MG63 (cell line): ENCODE results near the gene RSPH10B2. TPM values are rescaled to one million over a fixed set of nuclear protein-coding genes. Genes with fewer than 3 reads are reported as not detected.
"Not testable (repeated sequence)": the region's sequence is repeated elsewhere in the genome, so short reads cannot be mapped to it uniquely, and the experiment has no call there.

Source experiments
- DNase-seq: peaks from one replicate; pipeline ENCODE4 v3.0.0-alpha.2; 2020
- H3K27me3 ChIP-seq: fragments of 250-450 bp; sonication (Bioruptor Pico); 2 replicates; pipeline ENCODE4 v1.5.1; 2020; ENCODE audit warnings: mild to moderate bottlenecking, moderate library complexity
- H3K36me3 ChIP-seq: fragments of 250-450 bp; sonication (Bioruptor Pico); 2 replicates; pipeline ENCODE4 v1.5.1; 2020; ENCODE audit warnings: mild to moderate bottlenecking, moderate library complexity
- H3K4me3 ChIP-seq: fragments of 250-450 bp; sonication (Bioruptor Pico); 2 replicates; pipeline ENCODE4 v1.5.1; 2020; ENCODE audit warnings: mild to moderate bottlenecking, moderate library complexity
- H3K9me3 ChIP-seq: fragments of 250-450 bp; sonication (Bioruptor Pico); 2 replicates; pipeline ENCODE4 v1.5.1; 2020; ENCODE audit warnings: mild to moderate bottlenecking, moderate library complexity
- total RNA-seq: library from RNA; depleted of rRNA; stranded (reverse); fragments of >200 nt; shearing (Covaris generic); gene quantifications from 2 replicates; pipeline ENCODE4 v1.2.3, GENCODE V29; 2014; ENCODE audit warnings: low replicate concordance

RSPH10B2 gene
- total RNA-seq, 1 experiment from 2014 or later, result not detected

DNA sequence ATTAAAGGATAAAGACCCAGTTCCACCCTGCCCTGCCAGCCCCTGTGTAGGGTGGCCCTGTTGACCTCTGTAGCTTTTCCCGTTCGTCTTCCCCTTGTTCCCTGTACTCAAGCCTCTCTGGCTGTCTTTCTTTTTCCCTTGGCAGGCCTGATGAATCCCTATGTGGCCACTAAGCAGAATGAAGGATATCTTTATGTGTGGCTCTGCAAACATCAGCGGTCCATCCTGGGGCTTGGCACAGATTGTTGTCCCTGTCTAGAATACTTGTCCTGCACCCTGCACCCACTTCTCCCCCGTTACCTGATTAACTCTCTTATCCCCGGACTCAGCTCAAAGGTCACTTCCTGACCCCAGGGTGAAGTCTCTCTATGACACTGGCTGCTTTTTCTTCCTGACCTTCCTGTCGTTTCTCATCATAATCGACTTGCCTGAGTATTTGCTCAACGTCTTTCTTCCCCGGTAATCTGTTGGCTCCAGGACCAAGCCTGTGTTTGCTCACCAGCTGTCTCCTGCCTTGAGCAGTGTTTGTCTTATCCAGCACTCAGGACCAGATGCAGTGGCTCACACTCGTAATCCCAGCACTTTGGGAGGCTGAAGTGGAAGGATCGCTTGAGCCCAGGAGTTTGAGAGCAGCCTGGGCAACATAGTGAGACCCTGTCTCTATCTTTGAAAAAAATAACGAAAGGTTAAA, 9.3 kb upstream of the RSPH10B2 start:
- DNase-seq, H3K36me3 ChIP-seq, H3K9me3 ChIP-seq, H3K27me3 ChIP-seq, H3K4me3 ChIP-seq: not testable (repeated sequence)

DNA sequence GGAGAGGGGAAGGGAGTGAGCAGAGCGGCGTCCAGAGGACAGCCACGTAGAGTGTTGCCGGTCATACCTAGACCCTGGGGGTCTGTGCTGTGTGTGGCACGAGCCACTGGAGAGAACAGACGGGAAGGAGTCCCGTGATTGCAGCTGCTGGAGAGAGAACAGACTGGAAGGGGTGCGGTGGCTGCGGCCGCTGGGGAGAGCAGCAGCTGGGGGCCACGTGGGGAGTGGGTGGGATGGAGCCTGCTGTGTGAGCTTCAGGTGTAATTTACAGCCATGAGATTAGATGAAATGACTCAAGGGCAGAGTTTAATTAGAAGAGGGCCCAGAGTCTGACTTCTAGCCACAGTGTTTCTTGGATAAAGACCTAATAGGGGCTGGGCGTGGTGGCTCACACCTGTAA, 4.6 kb upstream of the RSPH10B2 start:
- H3K4me3 ChIP-seq, DNase-seq: not testable (repeated sequence)

DNA sequence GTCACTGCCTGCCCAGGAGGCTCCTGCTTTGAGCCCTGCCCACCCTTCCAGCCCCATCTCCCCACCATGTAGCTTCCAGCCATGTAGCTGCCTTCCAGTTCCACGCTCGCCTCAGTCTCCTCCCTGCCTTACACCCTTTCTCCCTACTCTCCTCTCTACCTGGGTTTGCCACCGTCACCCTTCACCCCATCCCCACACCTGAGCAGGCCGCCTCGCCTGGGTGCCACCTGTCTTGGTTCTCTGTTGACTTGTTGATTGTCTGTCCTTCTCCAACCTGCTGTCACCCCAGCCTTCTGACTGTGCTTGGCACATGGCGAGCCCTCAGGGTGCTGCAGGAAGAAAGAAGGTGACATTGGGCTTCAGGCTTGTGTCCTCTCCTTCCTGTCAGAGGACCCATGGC, 3.7 kb upstream of the RSPH10B2 start:
- H3K36me3 ChIP-seq, H3K4me3 ChIP-seq, H3K27me3 ChIP-seq, DNase-seq, H3K9me3 ChIP-seq: not testable (repeated sequence)

More for the DNA sequence above, 4.6 kb upstream of the RSPH10B2 start:
- H3K27me3 ChIP-seq, H3K36me3 ChIP-seq, H3K9me3 ChIP-seq: not testable (repeated sequence)

DNA sequence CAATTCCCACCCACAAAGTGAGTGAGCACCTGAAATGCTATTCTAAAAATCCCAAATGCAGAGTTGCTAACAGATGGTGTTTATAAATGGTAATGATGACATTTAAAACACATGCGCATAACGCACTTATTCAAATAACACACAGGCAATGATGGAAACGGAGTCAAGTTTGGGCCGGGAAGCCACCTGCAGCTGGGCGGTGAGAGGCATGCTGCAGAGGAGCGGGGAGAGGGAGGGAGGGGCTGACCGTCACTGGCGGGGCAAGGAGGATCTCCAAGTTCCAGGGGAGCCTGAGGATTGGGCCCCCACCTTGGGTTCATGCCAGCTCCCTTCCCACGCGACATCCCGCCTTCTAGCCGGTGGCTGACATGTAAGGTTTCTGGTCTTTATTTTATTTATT, 7.3 kb downstream of the RSPH10B2 start:
- not testable (repeated sequence) for H3K36me3 ChIP-seq, H3K4me3 ChIP-seq, H3K9me3 ChIP-seq, H3K27me3 ChIP-seq, DNase-seq

DNA sequence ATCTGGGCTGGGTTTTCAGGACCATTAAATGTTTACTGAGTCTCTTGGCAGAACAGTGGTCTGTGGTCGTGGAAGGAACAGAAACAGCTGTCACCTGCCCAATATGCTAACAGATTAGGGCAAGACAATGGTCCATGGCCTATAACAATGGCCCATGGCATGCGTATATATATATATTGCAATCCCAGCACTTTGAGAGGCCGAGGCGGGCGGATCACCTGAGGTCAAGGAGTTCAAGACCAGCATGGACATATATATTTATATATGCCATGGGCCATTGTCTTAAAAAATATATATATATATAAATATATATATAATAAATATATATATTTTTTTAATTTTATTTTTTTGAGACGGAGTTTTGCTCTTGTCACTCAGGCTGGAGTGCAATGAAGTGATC, 27.7 kb downstream of the RSPH10B2 start:
- H3K27me3 ChIP-seq, H3K36me3 ChIP-seq: not testable (repeated sequence)

DNA sequence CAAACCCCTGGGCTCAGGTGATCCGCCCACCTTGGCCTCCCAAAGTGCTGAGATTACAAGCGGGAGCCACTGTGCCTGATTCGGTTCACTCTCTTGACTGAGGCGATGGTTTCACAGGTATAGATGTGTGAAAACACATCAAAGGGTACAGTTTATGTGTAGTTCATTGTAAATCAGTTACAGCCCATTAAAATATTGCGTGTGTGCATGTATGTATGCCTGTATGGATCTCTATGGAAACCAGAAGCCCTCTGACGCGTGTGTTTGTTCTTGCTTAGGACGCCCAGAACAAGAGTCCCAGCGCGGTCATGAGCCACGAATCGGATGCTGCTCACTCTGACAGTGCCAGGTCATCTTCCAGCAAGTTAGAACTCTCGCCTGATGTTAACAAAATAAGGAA, 35.5 kb downstream of the RSPH10B2 start:
- H3K36me3 ChIP-seq, result not testable (repeated sequence)

More for the DNA sequence above, 27.7 kb downstream of the RSPH10B2 start:
- H3K4me3 ChIP-seq, H3K9me3 ChIP-seq, DNase-seq: not testable (repeated sequence)

DNA sequence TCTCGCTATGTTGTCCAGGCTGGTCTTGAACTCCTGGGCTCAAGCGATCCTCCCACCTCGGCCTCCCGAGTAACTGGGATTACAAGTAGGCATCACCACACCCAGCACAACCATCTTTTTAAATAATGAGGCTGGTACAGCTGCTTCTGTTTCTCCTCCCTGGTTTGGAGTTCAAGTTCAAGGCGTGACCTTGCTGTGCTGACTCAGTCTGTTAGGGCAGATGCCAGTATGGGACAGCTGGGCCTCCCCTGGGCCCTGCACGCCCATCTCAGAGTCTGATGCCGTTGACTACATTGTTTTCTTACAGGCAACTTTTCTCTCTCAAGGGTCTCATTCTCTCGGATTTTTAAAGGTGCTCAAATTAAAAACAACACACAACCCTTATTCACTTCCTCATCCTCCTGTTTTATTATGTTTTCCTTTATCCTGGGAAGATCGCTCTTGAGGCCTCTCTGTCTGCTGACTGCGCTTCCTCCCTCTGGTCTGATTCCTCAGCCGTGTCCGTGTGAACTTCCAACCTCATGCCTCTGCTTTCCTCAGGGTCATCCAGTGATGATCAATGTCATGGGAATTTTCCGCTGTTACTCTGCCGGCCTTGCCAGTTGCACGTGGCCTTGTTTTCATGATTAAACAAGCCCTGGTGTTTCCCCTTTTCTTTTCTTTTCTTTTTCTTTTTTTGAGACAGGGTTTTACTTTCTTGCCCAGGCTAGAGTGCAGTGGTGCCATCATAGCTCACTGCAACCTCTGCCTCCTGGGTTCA, 38.4 kb downstream of the RSPH10B2 start:
- H3K4me3 ChIP-seq, H3K9me3 ChIP-seq, H3K36me3 ChIP-seq, DNase-seq, H3K27me3 ChIP-seq: not testable (repeated sequence)

More for the DNA sequence above, 35.5 kb downstream of the RSPH10B2 start:
- H3K4me3 ChIP-seq, H3K9me3 ChIP-seq, DNase-seq, H3K27me3 ChIP-seq: not testable (repeated sequence)

DNA sequence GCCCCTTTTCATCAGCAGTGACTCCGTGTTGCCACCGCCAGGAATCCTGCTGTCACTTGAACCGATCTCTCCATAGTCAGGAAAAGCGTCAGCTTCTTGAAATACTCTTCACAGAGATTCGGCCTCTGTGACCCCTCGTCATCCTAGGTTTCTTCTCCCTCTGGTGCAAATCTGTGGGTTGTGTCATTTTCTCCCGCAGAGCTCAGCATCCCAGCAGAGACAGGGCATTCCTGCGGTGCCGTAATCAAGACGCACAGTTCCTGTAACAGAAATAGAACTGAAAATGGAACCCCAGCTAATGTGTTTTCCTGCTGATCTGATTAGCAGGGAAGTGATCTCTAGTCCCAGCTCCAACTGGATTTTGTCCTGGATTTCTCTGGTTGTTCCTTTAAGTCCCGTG, 40.4 kb downstream of the RSPH10B2 start:
- not testable (repeated sequence) for H3K9me3 ChIP-seq, DNase-seq, H3K36me3 ChIP-seq, H3K4me3 ChIP-seq, H3K27me3 ChIP-seq

DNA sequence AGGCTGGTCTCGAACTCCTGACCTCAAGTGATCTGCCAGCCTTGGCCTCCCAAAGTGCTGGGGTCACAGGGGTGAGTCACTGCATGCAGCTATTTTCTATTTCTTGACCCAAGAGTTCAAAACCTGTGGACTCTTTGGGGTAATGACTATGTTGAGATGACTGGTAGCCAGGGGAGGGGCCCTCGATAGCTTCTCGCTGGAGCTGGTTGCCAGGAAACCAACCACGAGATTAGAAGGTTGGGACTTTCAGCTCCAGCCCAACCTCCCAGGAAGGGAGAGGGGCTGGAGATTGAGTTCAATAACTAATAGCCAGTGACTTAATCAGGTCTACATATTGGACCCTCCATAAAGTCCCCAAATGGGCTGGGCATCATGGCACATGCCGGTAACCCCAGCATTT, 43.3 kb downstream of the RSPH10B2 start:
- H3K9me3 ChIP-seq, H3K4me3 ChIP-seq, DNase-seq, H3K27me3 ChIP-seq, H3K36me3 ChIP-seq: not testable (repeated sequence)

DNA sequence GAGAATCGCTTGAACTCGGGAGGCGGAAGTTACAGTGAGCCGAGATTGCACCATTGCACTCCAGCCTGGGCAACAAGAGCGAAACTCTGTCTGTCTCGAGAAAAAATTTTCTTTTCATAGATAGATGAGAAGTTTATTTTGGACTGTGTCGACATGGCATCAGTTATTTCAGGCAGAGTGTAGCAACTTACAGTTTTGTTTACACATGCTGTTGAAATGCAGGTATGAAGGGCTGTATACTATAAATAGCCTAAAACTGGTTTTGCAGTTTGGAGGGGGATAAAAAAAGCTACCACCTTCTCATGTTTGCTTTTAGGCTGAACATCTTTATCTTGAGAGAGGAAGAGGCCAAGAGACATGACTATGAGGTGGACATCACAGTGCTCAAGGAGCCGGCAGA, 44.1 kb downstream of the RSPH10B2 start:
- H3K4me3 ChIP-seq, H3K27me3 ChIP-seq, DNase-seq, H3K36me3 ChIP-seq, H3K9me3 ChIP-seq: not testable (repeated sequence)

DNA sequence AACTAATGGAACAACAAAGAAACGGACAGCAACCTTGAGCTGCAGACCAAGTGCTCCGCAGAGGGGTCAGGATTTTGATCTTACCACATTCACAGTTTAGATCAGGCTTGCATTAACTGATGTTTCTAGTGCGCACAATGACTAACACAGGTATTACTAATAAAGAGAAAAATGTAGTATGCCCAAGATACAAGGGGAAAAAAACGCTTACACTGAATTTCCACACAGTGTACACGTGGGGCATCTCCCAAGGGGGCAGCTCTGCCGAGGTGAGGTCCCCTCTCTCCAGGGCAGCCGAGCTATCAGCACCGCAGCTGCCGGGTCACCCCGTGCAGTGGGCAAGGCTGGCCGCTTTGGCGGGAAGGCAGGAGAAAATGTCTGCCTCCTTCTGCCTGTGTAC, 46.0 kb downstream of the RSPH10B2 start:
- H3K9me3 ChIP-seq, DNase-seq, H3K27me3 ChIP-seq, H3K4me3 ChIP-seq, H3K36me3 ChIP-seq: not testable (repeated sequence)

DNA sequence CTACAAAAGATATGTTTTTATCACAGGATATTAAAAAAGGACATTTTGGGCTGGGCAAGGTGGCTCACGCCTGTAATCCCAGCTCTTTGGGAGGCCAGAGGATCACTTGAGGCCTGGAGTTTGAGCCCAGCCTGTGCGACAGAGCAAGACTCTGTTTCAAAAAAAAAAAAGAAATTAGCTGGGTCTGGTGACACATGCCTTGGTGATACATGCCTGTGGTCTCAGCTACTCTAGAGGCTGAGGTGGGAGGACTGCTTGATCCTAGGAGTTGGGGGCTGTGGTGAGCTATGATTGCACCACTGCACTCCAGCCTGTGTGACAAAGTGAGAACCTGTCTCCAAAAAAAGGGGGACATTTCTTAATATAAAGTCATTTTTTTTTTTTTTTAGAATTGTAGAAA, 46.4 kb downstream of the RSPH10B2 start:
- H3K4me3 ChIP-seq, H3K9me3 ChIP-seq, DNase-seq, H3K27me3 ChIP-seq, H3K36me3 ChIP-seq: not testable (repeated sequence)

DNA sequence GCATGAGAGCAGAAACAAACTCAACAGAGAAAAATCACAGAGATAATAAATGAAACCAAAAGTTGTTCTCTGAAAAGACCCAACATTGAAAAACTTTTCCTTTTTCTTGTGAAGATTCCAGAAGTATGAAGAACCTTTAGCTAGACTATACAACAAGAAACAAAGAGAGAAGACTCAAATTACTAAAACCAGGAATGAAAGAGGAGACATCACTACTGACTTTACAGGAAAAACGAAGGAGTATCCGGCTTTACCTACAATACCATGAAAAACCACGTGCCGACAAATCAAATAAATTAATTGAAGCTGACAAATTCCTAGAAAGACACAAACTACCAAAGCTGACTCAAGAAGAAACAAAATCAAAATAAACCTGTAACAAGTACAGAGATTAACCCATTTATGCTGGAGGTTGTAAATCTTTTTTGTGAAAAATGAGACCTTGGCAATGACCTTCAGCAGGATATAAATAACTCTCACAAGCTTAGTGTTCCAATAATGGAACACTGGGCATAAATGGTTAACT, 53.6 kb downstream of the RSPH10B2 start:
- not testable (repeated sequence) for H3K4me3 ChIP-seq, DNase-seq, H3K36me3 ChIP-seq, H3K27me3 ChIP-seq, H3K9me3 ChIP-seq

DNA sequence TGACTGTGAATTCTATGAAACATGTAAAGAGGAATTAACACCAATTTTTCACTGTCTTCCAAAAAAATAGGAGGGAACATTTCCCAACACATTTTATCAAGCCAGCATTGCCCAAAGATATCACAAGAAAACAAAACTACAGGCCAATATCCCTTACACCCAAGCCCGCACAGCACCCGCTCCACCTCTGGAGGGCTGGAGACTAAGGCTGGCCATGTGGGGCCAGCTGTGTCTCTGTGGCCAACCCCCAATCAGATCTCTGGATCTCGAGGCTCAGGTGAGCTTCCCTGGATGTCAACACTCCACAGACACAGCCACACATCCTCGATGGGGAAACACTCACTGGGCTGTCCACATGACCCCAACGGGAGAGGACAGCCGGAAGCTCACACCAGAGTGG, 54.1 kb downstream of the RSPH10B2 start:
- not testable (repeated sequence) for H3K36me3 ChIP-seq, H3K9me3 ChIP-seq, H3K4me3 ChIP-seq, H3K27me3 ChIP-seq, DNase-seq

DNA sequence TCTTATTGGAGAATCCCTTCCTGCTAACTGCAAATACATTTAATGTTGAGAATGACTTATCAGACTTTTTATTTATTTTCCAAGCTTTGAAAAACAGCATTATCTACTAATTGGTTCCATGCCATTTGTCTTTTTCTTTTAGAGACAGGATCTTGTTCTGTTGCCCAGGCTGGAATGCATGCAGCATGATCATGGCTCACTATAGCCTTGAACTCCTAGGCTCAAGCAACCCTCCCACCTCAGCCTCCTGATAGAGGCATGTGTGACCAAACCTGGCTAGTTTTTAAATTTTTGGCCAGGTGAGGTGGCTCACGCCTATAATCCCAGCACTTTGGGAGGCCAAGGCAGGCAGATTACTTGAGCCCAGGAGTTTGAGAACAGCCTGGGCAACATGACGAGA, 59.1 kb downstream of the RSPH10B2 start:
- H3K4me3 ChIP-seq, H3K36me3 ChIP-seq, H3K9me3 ChIP-seq, DNase-seq, H3K27me3 ChIP-seq: not testable (repeated sequence)

DNA sequence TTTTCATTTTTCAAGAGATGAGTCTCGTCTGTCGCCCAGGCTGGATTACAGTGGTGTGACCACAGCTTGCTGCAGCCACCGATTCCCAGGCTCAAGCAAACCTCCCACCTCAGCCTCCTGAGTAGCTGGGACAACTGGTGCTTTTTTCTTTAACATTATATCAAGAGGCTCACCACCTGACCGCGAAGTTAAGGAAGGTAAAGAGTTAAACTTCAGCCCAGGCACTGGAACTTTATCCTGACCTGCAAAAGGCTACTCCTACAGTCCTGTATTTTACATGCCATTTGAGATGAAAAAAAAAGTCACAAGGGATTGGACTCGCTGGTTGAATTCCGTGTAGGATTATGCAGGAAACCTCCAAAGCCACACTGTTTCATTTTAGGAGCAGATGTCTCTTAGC, 61.6 kb downstream of the RSPH10B2 start:
- not testable (repeated sequence) for H3K27me3 ChIP-seq, H3K9me3 ChIP-seq, H3K36me3 ChIP-seq, H3K4me3 ChIP-seq, DNase-seq

DNA sequence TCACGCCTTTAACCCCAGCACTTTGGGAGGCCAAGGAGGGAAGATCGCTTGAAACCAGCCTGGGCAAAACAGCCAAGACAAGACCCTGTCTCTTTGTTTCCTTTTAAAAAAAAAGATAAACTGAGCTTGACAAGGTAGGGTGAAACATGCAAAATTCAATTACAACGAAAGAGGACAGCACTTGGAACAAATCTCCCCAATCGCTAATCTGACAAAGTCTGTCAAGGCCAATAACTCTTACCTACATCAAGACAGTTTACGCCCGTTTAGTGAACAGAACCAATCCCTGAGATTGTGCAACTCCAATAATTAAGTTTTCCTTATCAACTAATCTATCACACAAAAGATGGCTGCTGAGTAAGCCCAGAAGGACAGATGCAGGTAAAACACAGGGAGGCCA, 67.7 kb downstream of the RSPH10B2 start:
- H3K9me3 ChIP-seq, H3K27me3 ChIP-seq, H3K36me3 ChIP-seq, H3K4me3 ChIP-seq, DNase-seq: not testable (repeated sequence)
